K562 (cell line): ENCODE data around the gene SLK. TPM values are rescaled to one million over a fixed set of nuclear protein-coding genes. Genes with fewer than 3 reads are reported as not detected.

Experiments
- FOXP1 ChIP-seq: sonication (generic); formaldehyde crosslinking; IDR thresholded peaks from 2 replicates; pipeline ENCODE4 v1.8.0; 2022; ENCODE audit warnings: mild to moderate bottlenecking, missing genetic modification reagents
- HDAC8 ChIP-seq: fragments of 450-650 bp; IDR thresholded peaks from 2 replicates; pipeline ENCODE4 v1.6.1; 2016; ENCODE audit warnings: mild to moderate bottlenecking, missing genetic modification characterization, moderate library complexity, missing compliant biosample characterization
- HNRNPK ChIP-seq: fragments of 200-400 bp; formaldehyde crosslinking; IDR thresholded peaks from one replicate; pipeline ENCODE4 v1.6.1; 2018; ENCODE audit warnings: mild to moderate bottlenecking, low read depth, low read length; ENCODE audit not compliant: poor library complexity, severe bottlenecking
- MBD2 ChIP-seq: sonication (generic); IDR thresholded peaks from 2 replicates; pipeline ENCODE4 v1.6.1; 2016; ENCODE audit warnings: low read depth, borderline replicate concordance
- MGA ChIP-seq: fragments of 450-650 bp; IDR thresholded peaks from 2 replicates; pipeline ENCODE4 v1.6.1; 2016; ENCODE audit warnings: mild to moderate bottlenecking, moderate library complexity
- NFATC3 ChIP-seq: fragments of 450-650 bp; IDR thresholded peaks from 2 replicates; pipeline ENCODE4 v1.6.1; 2017; ENCODE audit warnings: mild to moderate bottlenecking
- PHF8 ChIP-seq: fragments of 200-600 bp; sonication (generic); IDR thresholded peaks from 2 replicates; pipeline ENCODE4 v1.6.1; 2012; ENCODE audit warnings: mixed run types, mild to moderate bottlenecking, inconsistent platforms, low read length, moderate library complexity, borderline replicate concordance
- SMARCE1 ChIP-seq: fragments of 450-650 bp; IDR thresholded peaks from 2 replicates; pipeline ENCODE4 v1.7.1; 2016; ENCODE audit warnings: mild to moderate bottlenecking
- TCFL5 ChIP-seq: fragments of 250-450 bp; sonication (Bioruptor Pico); conservative IDR thresholded peaks from 2 replicates; pipeline ENCODE4 v1.6.1; 2021; ENCODE audit warnings: mild to moderate bottlenecking, moderate library complexity, matching md5 sums
- TFAP4 ChIP-seq: sonication (generic); formaldehyde crosslinking; IDR thresholded peaks from 2 replicates; pipeline ENCODE4 v1.8.0; 2022; ENCODE audit warnings: missing genetic modification reagents, mild to moderate bottlenecking, moderate library complexity, borderline replicate concordance
- ZNF511 ChIP-seq: sonication (generic); formaldehyde crosslinking; IDR thresholded peaks from 2 replicates; pipeline ENCODE4 v1.8.0; 2022; ENCODE audit warnings: mild to moderate bottlenecking, missing genetic modification reagents
- polyA plus RNA-seq, 8 experiments: library from polyadenylated mRNA; depleted of rRNA in 4 of 8; stranded (reverse) in 5 of 8; unstranded in 3 of 8; fragments of >200 nt; fragmentation: Nextera tagmentation in 2 of 8; fragmentation: Illumina TruSeq in 1 of 8; extraction: Ambion mirVana in 2 of 8; extraction: Trizol in 1 of 8; gene quantifications; 2 replicates each; pipeline versions ENCODE4 v1.2.1 to v1.2.3, GENCODE V29; 2011 to 2014; ENCODE audit warnings: inconsistent platforms in 1 of 8, missing spikeins in 1 of 8
- total RNA-seq, 7 experiments: library from RNA; depleted of rRNA in 6 of 7; stranded (reverse); fragments of >200 nt in 6 of 7; fragmentation: Illumina TruSeq in 2 of 7; extraction: Trizol in 2 of 7; gene quantifications; 2 replicates each; pipeline versions ENCODE4 v1.2.1 to v1.2.3, GENCODE V29; 2011 to 2021; ENCODE audit warnings: low replicate concordance in 1 of 7

The SLK gene
- total and polyA plus RNA-seq, 9 of the 15 experiments (the other 6 are each of a cell fraction or from before 2014, with no cell fraction given) = 8.2 to 40.0 (median 23.4) TPM

DNA sequence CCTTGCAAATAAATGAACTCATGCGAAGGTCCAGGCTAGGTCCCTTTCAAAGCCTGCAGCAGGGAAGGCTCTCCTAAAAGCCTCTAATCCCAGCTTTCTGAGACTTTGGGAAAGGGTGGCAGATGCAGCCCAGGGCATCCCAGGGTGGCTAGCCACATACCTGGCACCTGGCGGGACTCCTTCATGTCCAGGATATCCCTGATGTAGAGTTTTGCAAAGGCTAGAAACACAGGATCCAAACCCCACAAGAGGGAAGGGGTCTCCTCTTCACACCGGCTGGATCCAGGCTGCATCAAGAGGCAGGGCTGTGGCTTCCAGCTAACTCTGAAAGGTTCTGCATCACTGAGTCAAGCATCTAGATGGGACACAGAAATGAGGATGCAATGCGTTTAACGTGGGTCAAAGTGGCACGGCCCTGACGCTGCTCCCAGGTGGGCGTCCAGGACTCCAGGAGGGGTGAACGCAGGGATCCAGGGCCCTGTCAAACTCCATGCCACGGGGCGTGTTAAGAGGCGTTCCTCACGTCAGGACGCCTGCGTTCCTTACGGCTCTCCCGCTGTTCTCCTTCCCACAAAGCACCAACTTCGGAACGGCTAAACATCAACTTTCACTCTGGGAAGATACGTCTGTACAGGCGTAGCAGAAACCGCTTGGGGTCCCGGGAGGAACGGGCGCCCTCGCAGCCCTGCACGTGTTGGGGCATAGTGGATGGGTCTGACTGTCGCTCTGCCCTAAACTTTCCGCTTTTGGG, 49.5 kb upstream of the SLK start (continued):
- TF ChIP-seq MGA (peak; percentile 43), NFATC3 (no peak), TFAP4 (CRISPR knock-in tag) (peak; percentile 5; the same call in 1 of the 2 replicates), SMARCE1 (0 out of 2 replicates have a peak, but pooled peaks have one; percentile 27), HNRNPK (no peak), TCFL5 (CRISPR knock-in tag) (no peak), ZNF511 (CRISPR knock-in tag) (peak; percentile 45; the same call in 1 of the 2 replicates), PHF8 (no peak; the same call in 1 of the 2 replicates), FOXP1 (CRISPR knock-in tag) (0 out of 2 replicates have a peak, but pooled peaks have one; percentile 24), MBD2 (no peak), HDAC8 (tag) (no peak)
